GM21717 (cell line): ENCODE data around the gene ETS1.

Experiments used
- ATAC-seq: cut with Tn5 transposase; IDR thresholded peaks from one replicate; pipeline ENCODE4 v1.9.1; 2021; ENCODE audit warnings: mild to moderate bottlenecking, moderate library complexity; ENCODE audit not compliant: unreplicated experiment

The ETS1 gene, protein sequence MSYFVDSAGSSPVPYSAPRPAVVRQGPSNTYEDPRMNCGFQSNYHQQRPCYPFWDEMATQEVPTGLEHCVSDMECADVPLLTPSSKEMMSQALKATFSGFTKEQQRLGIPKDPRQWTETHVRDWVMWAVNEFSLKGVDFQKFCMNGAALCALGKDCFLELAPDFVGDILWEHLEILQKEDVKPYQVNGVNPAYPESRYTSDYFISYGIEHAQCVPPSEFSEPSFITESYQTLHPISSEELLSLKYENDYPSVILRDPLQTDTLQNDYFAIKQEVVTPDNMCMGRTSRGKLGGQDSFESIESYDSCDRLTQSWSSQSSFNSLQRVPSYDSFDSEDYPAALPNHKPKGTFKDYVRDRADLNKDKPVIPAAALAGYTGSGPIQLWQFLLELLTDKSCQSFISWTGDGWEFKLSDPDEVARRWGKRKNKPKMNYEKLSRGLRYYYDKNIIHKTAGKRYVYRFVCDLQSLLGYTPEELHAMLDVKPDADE

GRCh38 chr11:128587415-128587814 is at the start of gene ETS1:
Gene ETS1, minus strand, starts transcription at chr11:128587558. Its CDS starts 14,428 bp downstream, at chr11:128573130.
- ATAC-seq: no peak

DNA sequence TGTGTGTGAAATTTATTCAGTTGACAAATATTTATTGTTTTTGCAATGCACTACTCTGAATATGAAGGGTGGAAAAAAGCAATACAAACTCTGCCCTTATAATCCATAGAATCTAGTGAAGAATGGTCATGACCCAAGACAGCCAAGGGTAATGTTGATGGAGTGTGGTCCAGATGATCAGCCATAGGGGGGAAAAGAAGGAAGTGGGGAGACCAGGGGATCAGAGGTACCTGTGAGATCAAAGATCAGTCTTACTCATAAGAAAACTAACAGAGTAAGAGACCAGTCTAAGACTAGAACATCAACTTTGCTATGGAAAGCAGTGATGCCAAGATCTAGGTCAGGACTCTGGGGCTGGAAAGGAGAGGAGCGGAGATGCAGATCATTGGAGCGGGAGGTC is 47.0 kb upstream of the ETS1 start:
- no peak for ATAC-seq

DNA sequence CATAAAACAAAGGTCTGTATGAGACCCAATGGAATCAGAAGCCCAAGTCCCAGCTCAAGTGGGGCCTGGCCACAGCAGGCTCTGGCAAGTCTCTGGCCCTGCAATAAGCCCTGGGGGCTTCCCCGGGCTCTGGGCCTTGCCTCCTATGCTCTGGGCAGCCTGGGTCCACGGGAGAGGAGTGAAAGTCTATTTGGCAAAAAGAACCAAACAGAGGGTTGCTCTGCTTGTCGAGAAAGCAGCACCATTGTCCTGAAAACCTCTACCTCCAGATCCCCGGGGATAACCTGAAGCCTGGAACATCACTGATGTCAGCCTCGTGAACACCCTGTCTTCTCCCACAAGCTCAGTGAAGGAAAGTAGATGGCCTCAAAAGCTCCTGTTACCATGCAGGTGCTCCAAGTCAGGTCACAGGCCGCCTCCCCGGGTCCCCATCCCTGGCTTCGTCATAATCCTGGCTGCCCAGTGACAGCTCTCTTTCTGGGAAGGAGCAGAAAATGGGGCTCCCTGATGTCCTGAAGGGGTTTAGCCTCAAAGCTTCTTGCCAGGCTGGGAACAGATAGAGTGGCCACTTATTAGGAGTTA is 46.1 kb upstream of the ETS1 start:
- ATAC-seq: no peak

DNA sequence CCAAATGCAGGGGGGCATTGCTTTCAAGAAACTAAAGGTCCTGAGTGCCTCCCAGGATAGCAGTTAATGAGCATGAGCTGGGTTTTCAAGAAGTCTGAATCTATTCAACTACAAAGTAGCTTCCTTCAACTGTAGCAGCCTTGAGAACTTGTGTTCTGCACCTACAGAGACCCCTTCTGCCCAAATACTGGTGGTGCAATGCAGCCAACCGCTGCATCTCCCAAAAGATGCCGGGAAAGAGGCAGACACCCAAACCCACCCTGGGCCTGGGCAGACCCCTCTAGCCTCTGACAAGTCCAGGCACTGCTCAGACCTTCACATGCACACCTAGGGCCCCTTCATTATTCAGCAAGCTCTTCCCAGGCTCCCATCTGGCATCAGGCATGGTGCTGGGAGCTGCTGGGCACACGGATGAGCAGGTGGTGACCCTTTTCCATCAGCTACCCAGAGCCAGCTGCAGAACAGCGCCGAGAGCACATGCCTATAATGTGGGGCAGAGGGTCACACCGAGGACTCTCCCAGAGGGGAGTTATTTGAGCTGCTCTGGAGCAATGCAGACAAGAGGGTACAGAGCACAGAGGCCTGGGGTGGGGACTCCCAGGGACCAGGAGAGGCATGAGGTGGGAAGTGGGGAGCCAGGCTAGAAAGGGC is 44.9 kb upstream of the ETS1 start:
- peak; percentile 40 for ATAC-seq

- ATAC-seq: peak; percentile 68
These were observed 43.2 kb upstream of the ETS1 start for GRCh38 chr11:128630367-128631230.

GRCh38 chr11:128629516-128630106 is 42.3 kb upstream of the ETS1 start:
- ATAC-seq: no peak

DNA sequence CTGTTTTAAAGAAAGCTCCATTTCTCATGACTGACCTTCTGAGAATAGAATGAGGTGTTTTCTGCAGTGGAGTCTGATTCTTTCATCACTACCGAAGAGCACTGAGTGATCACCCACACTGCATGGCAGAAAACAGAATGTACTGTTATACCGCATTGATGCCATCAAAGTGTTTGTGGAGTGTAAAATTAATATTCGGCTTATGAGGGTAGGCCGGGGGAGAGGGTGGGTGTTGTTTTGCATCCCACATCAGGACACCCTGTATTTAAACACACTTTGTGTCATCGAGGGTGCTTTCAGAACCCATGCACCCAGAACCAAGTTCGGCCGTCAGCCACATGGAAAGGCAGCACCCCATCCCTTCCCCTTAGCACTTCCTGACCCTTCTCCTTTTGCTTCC is 41.3 kb upstream of the ETS1 start:
- ATAC-seq: no peak

DNA sequence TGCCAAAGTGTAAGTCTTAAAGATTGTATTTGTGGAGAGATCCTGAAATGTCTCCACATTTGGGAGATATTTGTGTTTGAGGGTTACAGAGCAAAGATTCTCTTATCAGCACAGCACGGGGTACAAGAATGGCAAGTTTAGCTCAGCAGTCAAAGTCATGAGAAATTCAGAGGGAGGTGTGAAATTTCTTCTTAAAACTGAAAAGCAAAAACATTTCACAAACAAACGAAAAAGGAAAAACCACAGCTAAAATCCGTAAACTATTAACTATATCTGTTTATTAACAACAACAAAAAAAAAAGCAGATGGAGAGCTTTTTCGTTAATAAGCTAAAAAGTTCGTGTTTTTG is 40.9 kb upstream of the ETS1 start:
- no peak for ATAC-seq

DNA sequence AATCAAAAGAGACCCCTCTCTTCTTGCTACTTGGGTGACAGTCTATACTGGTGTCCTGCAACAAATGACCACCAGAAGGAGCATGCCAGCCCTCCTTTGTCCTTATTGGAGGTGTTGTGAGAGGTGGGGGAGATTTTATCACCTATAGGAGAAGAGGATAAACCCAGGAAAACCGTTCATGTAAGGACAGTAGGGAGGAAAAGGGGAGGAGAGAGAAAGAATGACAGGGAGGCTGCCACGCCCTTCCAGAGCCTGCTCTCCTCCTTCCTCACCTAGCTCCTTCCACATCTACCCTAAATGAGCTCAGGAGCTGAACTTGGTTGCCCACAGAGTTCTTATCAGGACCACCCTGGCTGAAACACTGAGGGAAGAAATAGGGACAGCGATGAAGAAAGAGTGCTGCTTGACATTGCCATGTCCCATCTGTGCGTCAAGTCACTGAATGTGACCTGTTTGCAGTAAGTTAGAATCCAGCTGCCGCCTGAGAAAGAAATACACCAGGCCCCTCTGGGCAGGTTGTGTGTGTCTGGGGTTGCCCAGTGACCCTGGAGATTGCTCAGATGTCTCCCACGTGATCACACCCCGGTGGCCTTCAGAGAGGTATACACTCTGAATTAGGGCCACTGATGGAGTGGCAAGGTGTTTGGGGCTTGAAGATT is 40.4 kb upstream of the ETS1 start:
- no peak for ATAC-seq

DNA sequence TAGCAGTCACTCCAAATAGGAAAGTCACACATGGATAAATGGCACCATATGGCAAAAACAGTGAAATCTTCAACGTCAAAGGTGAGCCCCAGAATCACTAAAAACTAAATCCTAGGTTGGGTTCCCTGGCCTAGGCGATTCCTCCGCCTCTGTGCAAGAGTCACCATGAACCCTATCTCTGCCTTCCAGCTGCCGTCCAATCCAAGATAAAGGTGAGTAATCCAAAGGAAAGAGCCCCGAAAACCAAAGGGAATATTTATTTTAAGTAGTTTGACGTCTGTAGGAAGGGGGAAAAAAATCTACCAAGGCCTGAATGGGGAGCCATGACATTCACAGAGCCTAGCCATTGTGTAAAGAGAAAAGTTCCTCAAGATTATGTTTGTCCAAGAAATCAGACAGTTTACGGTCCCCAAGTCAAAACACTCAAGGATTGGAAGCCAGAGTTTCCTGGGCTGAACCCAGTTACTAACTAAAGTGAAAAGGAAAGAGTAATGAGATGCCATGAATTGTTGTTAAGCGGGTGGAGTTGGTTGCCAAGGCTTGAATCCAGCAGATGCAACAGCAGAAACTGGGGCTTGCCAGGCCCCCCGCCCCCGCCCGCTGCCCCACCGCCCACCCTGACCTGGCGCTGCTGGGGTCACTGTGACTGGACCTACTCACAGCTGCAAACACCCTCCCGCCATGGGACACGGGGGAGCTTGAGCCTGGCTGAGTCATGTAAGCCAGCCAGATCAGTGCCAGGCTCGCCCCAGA is 39.7 kb upstream of the ETS1 start:
- no peak for ATAC-seq

- no peak for ATAC-seq
These were observed 38.4 kb upstream of the ETS1 start for GRCh38 chr11:128625746-128626145.

DNA sequence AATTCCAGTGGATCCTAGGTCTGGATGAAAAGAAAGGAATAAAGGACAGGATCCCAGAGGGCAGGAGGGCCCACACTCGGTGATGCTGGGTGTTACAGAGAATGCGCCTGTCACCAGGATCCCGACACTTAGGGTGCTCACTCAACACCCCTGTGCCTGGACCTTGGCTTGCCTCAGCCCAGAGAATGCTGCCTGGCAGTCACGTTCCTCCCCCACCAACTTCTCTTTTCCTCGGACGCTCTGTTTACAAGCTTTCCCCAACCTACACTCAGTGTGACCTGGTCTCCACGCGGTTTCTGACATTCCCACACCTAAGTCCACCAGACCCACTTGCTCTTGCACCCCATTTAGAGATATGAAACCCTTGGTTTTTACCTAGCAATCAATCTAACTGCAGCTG is 38.0 kb upstream of the ETS1 start:
- ATAC-seq: no peak

GRCh38 chr11:128624269-128625175 is 37.2 kb upstream of the ETS1 start:
- ATAC-seq: peak; percentile 52

DNA sequence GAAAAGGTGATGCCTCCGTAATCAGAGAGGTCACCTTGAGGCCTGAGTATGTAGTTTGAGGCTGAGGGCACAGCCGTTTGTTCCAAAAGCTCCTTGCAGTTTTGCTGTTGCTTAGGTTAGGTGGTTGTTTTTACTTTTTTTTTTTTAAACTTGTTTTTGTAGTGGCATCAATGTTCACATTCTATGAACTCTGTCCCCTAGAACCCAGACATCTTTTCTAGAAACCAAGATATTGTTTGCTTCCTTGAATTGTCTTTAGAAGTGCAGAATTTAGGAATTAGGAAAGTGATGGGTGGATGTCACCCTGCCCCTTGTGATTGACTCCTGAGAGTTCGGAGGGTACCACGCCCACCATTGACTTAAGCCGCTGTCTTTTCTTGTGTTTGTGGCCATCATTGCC is 35.7 kb upstream of the ETS1 start:
- no peak for ATAC-seq

DNA sequence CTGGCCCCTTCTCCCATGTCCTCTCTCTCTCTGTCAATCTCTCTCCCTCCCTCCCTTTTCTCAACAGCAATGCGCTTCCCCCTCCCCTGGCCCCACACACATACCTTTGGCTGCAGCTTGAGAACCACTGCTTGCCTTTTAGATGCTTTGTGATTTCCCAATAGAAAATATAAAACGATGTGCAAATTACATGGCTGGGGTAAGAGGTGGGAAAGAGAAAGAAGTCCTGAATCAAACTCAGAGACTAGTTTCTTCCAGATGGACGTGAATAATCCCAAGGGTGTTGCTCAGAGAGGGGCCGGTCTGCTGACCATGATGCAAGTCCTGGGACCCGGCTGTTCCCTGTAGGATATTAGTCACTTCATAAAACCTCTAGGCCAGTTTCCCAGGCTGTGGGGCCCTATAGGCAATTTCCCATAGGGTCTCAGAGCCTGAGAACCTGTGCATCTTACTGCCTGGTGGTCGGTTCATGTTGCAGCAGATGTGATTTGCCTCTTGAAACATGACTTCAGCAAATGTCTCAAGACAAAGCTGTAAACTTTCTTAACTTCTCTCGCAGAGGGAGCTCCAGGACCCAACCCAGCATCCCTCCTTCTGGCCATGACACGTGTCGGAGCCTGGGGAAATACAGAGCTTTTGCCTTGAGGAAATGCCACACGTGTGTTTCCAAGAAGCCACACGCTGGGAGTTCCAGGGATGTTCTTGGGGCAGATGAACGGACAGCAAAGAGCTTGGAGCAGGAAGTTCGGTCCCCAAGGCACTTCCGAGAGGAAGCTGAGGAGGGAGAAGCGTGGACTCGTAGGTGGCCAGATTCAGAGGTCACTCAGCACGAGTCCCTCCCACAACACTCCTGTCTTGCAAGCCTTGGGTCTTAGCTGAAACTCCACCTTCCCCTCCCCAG is 34.5 kb upstream of the ETS1 start:
- ATAC-seq: no peak

DNA sequence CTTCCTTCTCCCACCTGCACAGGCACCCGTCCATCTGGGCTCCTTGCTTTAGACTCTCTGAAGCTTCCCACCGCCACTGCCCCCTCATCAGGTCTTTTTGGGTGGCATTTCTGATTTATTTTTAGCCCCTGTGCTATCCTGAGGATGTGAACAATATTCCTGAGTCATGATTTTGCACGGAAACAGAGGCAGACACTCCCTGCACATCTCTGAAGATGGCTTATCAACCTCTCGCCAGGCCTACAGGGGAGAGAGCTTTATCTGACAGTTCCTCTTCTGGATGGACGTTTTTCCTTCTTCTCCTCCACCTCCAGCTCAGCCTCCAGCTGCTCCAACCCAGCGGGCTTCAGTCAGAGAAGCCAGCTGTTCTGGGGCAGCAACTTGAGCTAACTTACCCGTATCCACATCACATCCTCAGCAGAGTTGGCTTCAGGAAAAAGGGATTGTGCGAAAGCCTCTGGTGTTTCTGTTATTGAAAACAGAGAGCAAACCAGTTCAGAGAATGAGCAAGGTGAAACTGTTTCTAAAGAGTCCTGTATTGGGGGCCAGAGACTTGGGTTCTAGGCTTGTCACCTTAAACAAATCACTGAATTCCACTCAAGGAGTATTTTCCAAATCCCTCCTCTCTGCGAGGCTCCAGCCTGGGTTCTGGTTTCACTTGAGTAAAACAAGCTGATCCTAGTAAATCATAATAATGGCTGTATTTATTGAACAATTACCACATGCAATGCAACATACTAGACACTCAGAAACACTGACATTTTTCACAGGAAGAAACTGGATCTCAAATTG is 33.1 kb upstream of the ETS1 start:
- ATAC-seq: no peak
